ENCODE results near the gene TCL1A. TPM values are rescaled to one million over a fixed set of nuclear protein-coding genes. Genes with fewer than 3 reads are reported as not detected.

Gene TCL1A
- polyA plus RNA-seq, 1 donor (not counting 4 experiments of a cell fraction or from before 2014, with no cell fraction given) = not detected

GRCh38 chr14:95759941-95760340 lies 46.0 kb upstream of the TCL1A start:
- dilution Hi-C loops (cut with MboI; ENCODE audit: extremely low pct_ligation_motif_present, low sequenced_read_pairs) = no loop called here

GRCh38 chr14:95758331-95758730 lies 44.4 kb upstream of the TCL1A start:
- H3K9me1 ChIP-seq (ENCODE audit: control insufficient read depth, extremely low read depth, insufficient read depth, low read length) = no peaks in the 10 kb centered on the region
- H2AFZ ChIP-seq (ENCODE audit: control insufficient read depth, low read length) = no peak overlapping the region
- no peaks in the 10 kb centered on the region for H3K79me2 ChIP-seq (ENCODE audit: control insufficient read depth, insufficient read depth, low read length)
- dilution Hi-C loops (cut with MboI; ENCODE audit: extremely low pct_ligation_motif_present, low sequenced_read_pairs) = no loop called here
- no peaks in the 10 kb centered on the region for H4K20me1 ChIP-seq (ENCODE audit: control insufficient read depth, extremely low read depth, insufficient read depth, low read length)
- no peaks in the 10 kb centered on the region for H3K27me3 ChIP-seq (ENCODE audit: control insufficient read depth, extremely low read depth, insufficient read depth, low read length)
- no peak overlapping the region for H3K4me3 ChIP-seq (ENCODE audit: control insufficient read depth in 2 of 3, extremely low read depth in 1 of 3, insufficient read depth in 2 of 3, low read depth in 1 of 3, low read length in 3 of 3)
- TF ChIP-seq EZH2 (IDR thresholded peaks at IDR 0.05; ENCODE audit: low read length) (no peak), CTCF (optimal IDR thresholded peaks at IDR 0.05 in 1 of 3, IDR thresholded peaks at IDR 0.05 in 1 of 3, conservative IDR thresholded peaks at IDR 0.05 in 1 of 3; ENCODE audit: extremely low read depth in 1 of 3, insufficient read depth in 2 of 3, low read length in 3 of 3) (no peak)
- no peaks in the 10 kb centered on the region for H3K36me3 ChIP-seq (ENCODE audit: control insufficient read depth in 2 of 2, extremely low read depth in 1 of 2, insufficient read depth in 2 of 2, low read length in 2 of 2)
- no peak overlapping the region for H3K9ac ChIP-seq (ENCODE audit: control insufficient read depth, extremely low read depth, insufficient read depth, low read length)
- no peaks in the 10 kb centered on the region for H3K4me1 ChIP-seq (ENCODE audit: control insufficient read depth, extremely low read depth, insufficient read depth, low read length)
- H3K4me2 ChIP-seq (ENCODE audit: control insufficient read depth, extremely low read depth, insufficient read depth, low read depth, low read length) = no peak overlapping the region
- H3K27ac ChIP-seq (ENCODE audit: control insufficient read depth, insufficient read depth, low read length) = no peak overlapping the region
- no peak for DNase-seq (ENCODE audit: low read depth, low spot score)
- no peaks in the 10 kb centered on the region for H3K9me3 ChIP-seq (ENCODE audit: control insufficient read depth, low read depth, low read length)
- FAIRE-seq = no peak

More at GRCh38 chr14:95759941-95760340, 46.0 kb upstream of the TCL1A start:
- Histone ChIP-seq H3K4me1 (ENCODE audit: control insufficient read depth, extremely low read depth, insufficient read depth, low read length) (no peaks in the 10 kb centered on the region), H3K79me2 (ENCODE audit: control insufficient read depth, insufficient read depth, low read length) (no peaks in the 10 kb centered on the region), H3K27me3 (ENCODE audit: control insufficient read depth, extremely low read depth, insufficient read depth, low read length) (no peaks in the 10 kb centered on the region), H3K9me3 (ENCODE audit: control insufficient read depth, low read depth, low read length) (no peaks in the 10 kb centered on the region), H3K27ac (ENCODE audit: control insufficient read depth, insufficient read depth, low read length) (no peak overlapping the region), H3K9me1 (ENCODE audit: control insufficient read depth, extremely low read depth, insufficient read depth, low read length) (no peaks in the 10 kb centered on the region), H3K9ac (ENCODE audit: control insufficient read depth, extremely low read depth, insufficient read depth, low read length) (no peak overlapping the region), H4K20me1 (ENCODE audit: control insufficient read depth, extremely low read depth, insufficient read depth, low read length) (no peaks in the 10 kb centered on the region), H3K4me2 (ENCODE audit: control insufficient read depth, extremely low read depth, insufficient read depth, low read depth, low read length) (no peak overlapping the region), H2AFZ (ENCODE audit: control insufficient read depth, low read length) (no peak overlapping the region), H3K36me3 (ENCODE audit: control insufficient read depth in 2 of 2, extremely low read depth in 1 of 2, insufficient read depth in 2 of 2, low read length in 2 of 2) (no peaks in the 10 kb centered on the region), H3K4me3 (ENCODE audit: control insufficient read depth in 2 of 3, extremely low read depth in 1 of 3, insufficient read depth in 2 of 3, low read depth in 1 of 3, low read length in 3 of 3) (no peak overlapping the region)
- no peak for DNase-seq (ENCODE audit: low read depth, low spot score)
- FAIRE-seq = no peak
- TF ChIP-seq CTCF (optimal IDR thresholded peaks at IDR 0.05 in 1 of 3, IDR thresholded peaks at IDR 0.05 in 1 of 3, conservative IDR thresholded peaks at IDR 0.05 in 1 of 3; ENCODE audit: extremely low read depth in 1 of 3, insufficient read depth in 2 of 3, low read length in 3 of 3) = no peak
- no peak for TF ChIP-seq EZH2 (IDR thresholded peaks at IDR 0.05; ENCODE audit: low read length)

All from keratinocyte (primary cell).